Measurements from ENCODE around the gene TTC1.

GRCh38 chr5:159982421-159983173 is 26.3 kb upstream of the TTC1 start:
- TF ChIP-seq CTCF (IDR thresholded peaks at IDR 0.05) (no peak), POLR2A (IDR thresholded peaks at IDR 0.05) (no peak)
